Duodenal mucosa (tissue), 2 donors: ENCODE results near the gene CHAF1A.
A peak's percentile ranks its signal among the peaks of the same experiment; 100 is the strongest.

Experiments
- H3K27ac ChIP-seq: one replicate; pipeline ENCODE4 v1.7.0; 2013; ENCODE audit warnings: low read depth, low read length
- H3K27me3 ChIP-seq, 2 donors: one replicate each; pipeline ENCODE4 v1.7.0; 2013; ENCODE audit warnings: low read length in 2 of 2, control low read depth in 1 of 2; ENCODE audit not compliant: insufficient read depth in 2 of 2, control insufficient read depth in 1 of 2
- H3K36me3 ChIP-seq, 2 donors: one replicate each; pipeline ENCODE4 v1.7.0; 2013; ENCODE audit warnings: low read length in 2 of 2, control low read depth in 1 of 2; ENCODE audit not compliant: insufficient read depth in 2 of 2, control insufficient read depth in 1 of 2
- H3K4me1 ChIP-seq, 2 donors: one replicate each; pipeline ENCODE4 v1.7.0; 2013; ENCODE audit warnings: low read length in 2 of 2, control low read depth in 1 of 2; ENCODE audit not compliant: insufficient read depth in 2 of 2, control insufficient read depth in 1 of 2
- H3K4me3 ChIP-seq, 2 donors: one replicate each; pipeline ENCODE4 v1.7.0; 2013; ENCODE audit warnings: low read length in 2 of 2, low read depth in 1 of 2
- H3K9ac ChIP-seq, 2 donors: one replicate each; pipeline ENCODE4 v1.7.0; 2013; ENCODE audit warnings: low read length in 2 of 2, low read depth in 1 of 2
- H3K9me3 ChIP-seq, 2 donors: one replicate each; pipeline ENCODE4 v1.7.0; 2013; ENCODE audit warnings: low read length in 2 of 2, control low read depth in 1 of 2; ENCODE audit not compliant: control insufficient read depth in 1 of 2

Gene CHAF1A

GRCh38 chr19:4491446-4491845 is 89.0 kb downstream of the CHAF1A start:
- Histone ChIP-seq H3K9ac (no peak overlapping the region), H3K27ac (no peak overlapping the region), H3K4me3 (no peak overlapping the region), H3K27me3 (no peaks in the 10 kb centered on the region), H3K36me3 (peaks cover 5 to 68% of the 10 kb centered on the region in 2 donors), H3K9me3 (no peaks in the 10 kb centered on the region), H3K4me1 (no peaks in the 10 kb centered on the region)

- Histone ChIP-seq H3K4me3 (no peak overlapping the region), H3K36me3 (peaks cover 5 to 67% of the 10 kb centered on the region in 2 donors), H3K9me3 (no peaks in the 10 kb centered on the region), H3K27ac (no peak overlapping the region), H3K4me1 (no peaks in the 10 kb centered on the region), H3K9ac (peak overlapping the region in 1 of 2 donors; percentile 8), H3K27me3 (no peaks in the 10 kb centered on the region)
Measured at GRCh38 chr19:4492337-4493103, 90.1 kb downstream of the CHAF1A start.
